Stimulated activated CD4-positive, alpha-beta T cell treated with anti-CD3 and anti-CD28 coated beads, Interleukin-2, amount 100 ng/mL, for 48 hours (primary cell): ENCODE data around the gene ICA1.
"Not testable (repeated sequence)": the region's sequence is repeated elsewhere in the genome, so short reads cannot be mapped to it uniquely, and the experiment has no call there.

ENCODE experiments used
- DNase-seq, 2 donors: peaks; one replicate each; pipeline ENCODE4 v3.0.0-alpha.2; 2020

Gene ICA1

DNA sequence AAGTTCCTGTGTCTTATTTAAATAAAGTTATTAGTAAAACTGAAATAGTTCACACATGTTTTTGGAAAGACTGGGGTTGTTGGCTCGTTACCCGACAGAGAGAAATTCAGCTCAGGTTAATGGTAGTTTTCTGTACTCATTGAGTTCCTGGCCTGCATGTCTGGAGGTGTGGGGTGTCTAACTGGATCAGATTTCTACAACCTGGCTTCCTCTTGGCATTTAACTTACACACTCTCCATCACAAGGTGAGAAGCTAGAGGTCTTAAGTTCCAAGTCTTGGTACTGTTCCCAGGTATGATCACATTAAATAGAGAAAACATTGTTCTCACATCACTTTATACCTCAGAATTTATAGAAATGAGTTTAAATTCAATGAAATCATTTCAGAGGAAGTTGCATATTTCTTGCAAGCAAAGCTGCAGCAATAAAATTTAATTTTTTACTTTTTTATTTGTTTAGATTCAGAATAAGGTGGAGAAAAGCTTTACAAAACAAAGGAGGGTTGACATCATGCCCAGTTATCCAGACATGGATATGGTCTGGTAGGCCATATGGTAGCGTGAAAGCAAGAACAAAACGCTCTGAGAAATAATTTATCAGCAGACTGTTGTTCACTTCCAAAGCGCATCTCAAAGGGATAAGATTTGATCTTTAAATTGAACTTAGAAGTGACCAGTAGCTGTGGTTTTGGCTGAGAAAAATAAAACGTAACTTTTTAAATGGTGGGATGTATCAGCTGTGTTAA lies 172.8 kb downstream of the ICA1 start:
- DNase-seq = no peak

DNA sequence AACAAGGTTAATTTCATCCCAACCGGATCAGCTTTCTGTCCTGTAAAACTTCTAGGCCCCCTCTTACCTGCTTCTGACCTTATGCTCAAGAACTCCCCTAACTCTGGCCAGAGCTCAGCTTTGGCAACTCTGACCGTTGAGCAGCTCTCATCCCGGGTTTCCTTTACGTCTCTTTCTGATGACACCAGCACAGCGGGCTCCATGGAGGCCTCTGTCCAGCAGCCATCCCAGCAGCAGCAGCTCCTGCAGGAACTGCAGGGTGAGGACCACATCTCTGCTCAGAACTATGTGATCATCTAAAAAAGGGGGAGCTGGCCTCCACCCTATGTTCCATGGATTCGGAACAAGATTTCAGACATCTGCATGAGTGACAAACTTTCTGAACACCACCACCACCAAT lies 175.7 kb downstream of the ICA1 start:
- no peak for DNase-seq

DNA sequence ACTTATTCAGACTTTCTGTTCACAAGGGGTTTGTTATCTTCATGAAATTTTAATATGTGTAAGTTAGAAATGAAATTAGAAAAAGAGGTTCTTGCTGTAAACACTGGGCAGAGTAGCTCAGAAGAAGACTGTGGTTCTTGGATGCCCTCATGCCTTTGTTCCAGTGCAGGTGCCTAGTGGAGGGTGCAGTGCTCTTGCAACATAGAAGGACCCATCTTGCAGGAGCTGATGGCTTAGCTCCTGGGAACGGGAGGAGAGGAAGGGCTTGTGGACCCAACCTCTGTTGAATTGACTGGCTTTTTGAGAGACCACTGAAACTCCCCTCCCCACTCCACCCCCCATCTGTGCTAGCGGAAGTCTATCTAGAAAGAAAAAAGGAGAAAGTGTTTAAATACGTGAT lies 176.5 kb downstream of the ICA1 start:
- no peak for DNase-seq

DNA sequence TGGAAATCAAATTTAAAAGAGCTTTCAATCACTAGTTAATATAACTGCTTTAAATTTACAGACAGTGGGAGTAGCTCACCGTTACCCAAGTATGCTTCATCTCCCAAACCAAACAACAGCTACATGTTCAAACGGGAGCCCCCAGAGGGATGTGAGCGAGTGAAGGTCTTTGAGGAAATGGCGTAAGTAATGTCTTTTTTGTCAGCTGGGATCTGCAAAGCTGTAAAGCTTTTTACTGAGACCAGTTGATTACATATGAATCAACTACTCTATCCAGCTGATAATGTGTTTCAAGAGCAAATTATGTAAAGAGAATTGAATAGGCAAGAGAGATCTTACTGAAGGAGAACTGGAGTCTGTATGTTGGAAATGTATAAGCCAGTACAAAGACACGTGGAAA lies 177.1 kb downstream of the ICA1 start:
- no peak for DNase-seq

DNA sequence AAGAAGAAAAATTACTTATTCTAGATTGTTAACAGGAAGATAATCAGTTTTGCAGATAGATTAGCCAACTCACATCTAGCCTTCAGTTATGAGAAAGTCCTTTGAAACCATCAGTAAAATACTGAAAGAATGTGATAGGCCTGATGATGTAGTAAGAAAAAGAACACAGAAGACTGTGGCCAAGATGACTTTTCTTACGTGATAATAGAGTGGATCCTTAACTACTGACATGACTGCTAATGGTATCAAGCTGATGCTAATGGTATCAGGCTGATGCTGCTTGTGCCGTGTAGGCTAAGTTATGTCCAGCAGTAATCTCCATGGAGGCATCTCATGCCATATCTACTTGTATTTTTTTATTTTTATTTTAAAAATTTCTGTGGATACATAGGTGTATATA lies 179.2 kb downstream of the ICA1 start:
- DNase-seq = no peak

DNA sequence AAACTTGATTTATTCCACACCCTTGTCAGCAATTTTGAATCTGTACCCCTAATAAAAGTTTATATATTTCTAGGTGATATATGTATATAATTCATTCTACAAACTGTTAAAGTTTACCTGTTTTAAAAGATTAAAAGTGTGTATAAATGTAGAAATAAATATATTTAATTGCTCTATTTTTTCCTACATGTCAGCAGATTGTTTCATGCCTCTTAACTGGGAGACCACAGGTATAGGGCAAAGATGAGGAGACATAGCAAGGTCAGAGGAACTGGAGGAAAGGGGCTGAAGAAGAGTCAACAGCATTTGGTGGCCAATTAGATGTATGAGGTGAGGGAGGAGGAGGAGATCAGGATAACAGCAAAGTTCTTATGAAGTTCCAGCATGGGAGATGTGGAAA lies 183.5 kb downstream of the ICA1 start:
- no peak for DNase-seq

DNA sequence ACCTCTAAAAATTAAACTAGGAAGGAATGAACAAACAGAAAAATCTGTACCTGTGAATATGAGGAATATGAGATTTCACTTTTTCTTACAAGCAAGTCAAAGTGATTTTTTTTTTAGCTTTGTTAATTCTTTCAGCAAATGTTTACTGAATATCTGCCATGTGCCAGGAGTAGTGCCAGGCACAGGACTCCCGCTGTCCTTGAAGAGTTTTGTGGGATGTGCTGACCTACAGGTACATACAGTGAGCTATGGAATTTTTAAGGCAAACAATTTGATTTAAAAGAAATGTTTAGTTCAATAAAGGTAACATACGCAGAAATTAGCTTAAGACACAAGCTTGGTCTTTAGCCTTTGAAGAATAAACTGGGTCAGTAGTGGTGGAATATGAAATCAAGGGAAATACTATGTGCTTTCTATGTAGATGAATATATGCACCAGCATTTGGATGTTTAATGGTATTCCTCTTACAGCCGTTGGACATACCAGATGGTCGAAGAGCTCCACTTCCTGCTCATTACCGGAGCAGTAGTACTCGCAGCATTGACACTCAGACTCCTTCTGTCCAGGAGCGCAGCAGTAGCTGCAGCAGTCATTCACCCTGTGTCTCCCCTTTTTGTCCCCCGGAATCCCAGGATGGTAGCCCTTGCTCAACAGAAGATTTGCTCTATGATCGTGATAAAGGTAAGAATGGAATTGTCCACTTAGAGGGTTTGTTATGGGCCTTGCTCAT lies 191.4 kb downstream of the ICA1 start:
- DNase-seq = no peak

DNA sequence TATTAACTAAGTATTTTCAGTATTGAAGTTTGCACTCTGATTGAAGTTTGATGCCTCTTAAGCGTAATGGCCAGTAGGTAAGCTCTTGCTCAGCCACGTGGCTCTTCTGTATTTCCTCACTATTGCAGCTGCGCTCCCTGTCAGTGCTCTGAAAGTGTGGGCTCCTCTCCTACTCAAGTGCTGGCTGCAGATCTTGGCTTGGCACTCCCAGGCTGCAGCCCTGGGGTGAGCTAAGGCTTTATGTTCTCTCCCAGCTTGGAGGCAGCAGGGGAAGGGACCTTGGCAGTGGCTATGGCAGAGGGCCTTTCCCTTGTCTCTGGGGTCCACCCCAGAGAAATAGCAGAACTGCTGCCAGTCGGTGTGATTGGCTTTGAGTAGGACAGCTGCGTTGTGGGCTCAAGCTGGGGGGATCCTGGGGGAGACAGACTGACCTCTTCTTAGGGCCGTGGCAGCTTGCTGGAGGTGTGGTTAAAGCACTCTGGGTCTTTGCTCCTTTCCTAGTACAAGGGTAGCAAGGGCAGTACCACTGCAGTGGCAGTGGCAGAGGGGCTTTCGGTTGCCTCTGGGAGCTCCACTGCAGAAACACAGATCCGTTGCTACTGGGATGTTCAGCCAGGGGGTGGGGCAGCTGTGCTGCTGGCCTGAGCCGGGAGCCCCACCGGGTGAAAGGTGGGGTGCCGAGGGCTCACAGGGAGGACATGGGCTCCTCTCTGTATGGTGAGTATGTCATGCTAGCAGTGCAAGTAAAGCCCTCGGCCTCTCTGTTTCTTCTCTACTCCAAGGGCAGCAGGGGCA lies 192.9 kb downstream of the ICA1 start:
- no peak for DNase-seq

DNA sequence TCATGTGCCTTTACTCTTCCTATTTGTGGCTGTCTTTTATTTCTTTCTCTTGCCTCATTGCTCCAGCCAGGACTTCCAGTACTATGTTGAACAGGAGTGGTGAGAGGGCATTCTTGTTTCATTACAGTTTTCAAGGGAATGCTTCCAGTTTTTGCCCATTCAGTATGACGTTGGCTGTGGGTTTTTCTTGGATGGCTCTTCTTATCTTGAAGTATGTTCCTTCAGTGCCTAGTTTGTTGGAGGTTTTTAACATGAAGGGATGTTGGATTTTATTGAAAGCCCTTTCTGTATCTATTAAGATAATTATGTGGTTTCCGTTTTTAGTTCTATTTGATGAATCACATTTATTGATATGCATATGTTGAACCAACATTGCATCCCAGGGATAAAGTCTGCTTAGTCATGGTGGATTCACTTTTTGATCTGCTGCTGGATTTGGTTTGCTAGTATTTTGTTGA lies 196.6 kb downstream of the ICA1 start:
- DNase-seq = no peak

DNA sequence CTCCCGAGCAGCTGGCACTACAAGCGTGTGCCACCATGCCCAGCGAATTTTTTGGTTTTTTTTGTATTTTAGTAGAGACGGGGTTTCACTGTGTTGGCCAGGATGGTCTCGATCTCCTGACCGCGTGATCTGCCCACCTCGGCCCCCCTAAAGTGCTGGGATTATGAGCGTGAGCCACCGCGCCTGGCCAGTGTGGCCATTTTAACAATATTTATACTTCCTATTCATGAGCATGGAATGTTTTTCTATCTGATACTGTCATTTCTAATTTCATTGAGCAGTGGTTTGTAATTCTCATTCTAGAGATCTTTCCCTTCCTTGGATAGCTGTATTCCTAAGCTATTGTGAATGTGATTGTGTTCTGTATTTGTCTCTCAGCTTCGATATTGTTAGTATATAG lies 197.1 kb downstream of the ICA1 start:
- no peak for DNase-seq

DNA sequence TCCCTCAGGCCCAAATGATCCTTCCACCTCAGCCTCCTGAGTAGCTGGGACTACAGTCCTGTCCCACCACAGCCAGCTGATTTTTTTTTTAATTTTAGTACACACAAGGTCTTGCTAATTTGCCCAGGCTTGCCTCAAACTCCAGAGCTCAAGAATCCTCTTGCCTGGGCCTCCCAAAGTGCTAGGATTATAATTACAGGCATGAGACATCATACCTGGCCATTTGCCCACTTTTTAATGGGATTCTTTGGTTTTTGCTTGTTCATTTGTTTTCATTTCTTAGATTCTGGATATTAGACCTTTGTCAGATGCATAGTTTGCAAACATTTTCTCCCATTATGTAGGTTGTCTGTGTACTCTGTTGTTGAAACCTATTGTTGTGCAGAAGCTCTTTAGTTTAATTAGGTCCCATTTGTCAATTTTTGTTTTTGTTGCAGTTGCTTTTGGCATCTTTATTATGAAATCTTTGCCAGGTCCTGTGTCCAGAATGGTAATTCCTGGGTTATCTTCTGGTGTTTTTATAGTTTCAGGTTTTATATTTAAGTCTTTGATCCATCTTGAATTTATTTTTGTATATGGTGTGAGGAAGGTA lies 198.2 kb downstream of the ICA1 start:
- no peak for DNase-seq

DNA sequence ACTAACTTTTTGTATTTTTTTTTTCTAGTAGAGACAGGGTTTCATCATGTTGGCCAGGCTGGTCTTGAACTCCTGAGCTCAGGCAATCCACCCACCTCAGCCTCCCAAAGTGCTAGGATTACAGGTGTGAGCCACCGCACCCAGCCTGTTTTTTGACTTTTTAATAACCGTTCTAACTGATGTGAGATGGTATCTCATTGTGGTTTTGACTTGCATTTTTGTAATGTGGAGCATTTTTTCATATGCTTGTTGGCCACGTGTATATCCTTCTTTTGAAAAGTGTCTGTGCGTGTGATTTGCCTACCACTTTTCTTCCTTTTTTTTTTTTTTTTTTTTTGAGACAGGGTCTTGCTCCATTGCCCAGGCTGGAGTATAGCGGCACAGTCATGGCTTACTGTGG lies 198.7 kb downstream of the ICA1 start:
- not testable (repeated sequence) for DNase-seq
